GM18499 (cell line): ENCODE data around the gene SPATA13.
A peak's percentile ranks its signal among the peaks of the same experiment; 100 is the strongest.

Experiments
- ATAC-seq: cut with Tn5 transposase; IDR thresholded peaks from one replicate; pipeline ENCODE4 v1.9.1; 2021; ENCODE audit warnings: moderate number of reproducible peaks; ENCODE audit not compliant: insufficient read depth, unreplicated experiment

SPATA13 gene

GRCh38 chr13:24243302-24243701 lies 82.8 kb downstream of the SPATA13 start:
- ATAC-seq = no peak

GRCh38 chr13:24244802-24245201 lies 84.3 kb downstream of the SPATA13 start:
- no peak for ATAC-seq

- no peak for ATAC-seq
Observed at GRCh38 chr13:24247016-24247415, 86.5 kb downstream of the SPATA13 start.

GRCh38 chr13:24249624-24250023 lies 89.1 kb downstream of the SPATA13 start:
- no peak for ATAC-seq

GRCh38 chr13:24250376-24251057 lies 90.0 kb downstream of the SPATA13 start:
- ATAC-seq = no peak

- ATAC-seq = no peak
Observed at GRCh38 chr13:24251525-24251924, 91.0 kb downstream of the SPATA13 start.

- no peak for ATAC-seq
Observed at GRCh38 chr13:24252136-24252535, 91.6 kb downstream of the SPATA13 start.

GRCh38 chr13:24253520-24254145 lies 93.1 kb downstream of the SPATA13 start:
- no peak for ATAC-seq

- no peak for ATAC-seq
Observed at GRCh38 chr13:24254146-24254841, 93.8 kb downstream of the SPATA13 start.

- ATAC-seq = no peak
Observed at GRCh38 chr13:24257497-24257896, 97.0 kb downstream of the SPATA13 start.

- no peak for ATAC-seq
Observed at GRCh38 chr13:24261566-24261965, 101.0 kb downstream of the SPATA13 start.

GRCh38 chr13:24263632-24264031 lies 103.1 kb downstream of the SPATA13 start:
- ATAC-seq = no peak

GRCh38 chr13:24264976-24265375 lies 104.5 kb downstream of the SPATA13 start:
- ATAC-seq = no peak

- ATAC-seq = no peak
Observed at GRCh38 chr13:24265453-24265852, 104.9 kb downstream of the SPATA13 start.

GRCh38 chr13:24267274-24267673 lies 106.8 kb downstream of the SPATA13 start:
- no peak for ATAC-seq

GRCh38 chr13:24267801-24268200 lies 107.3 kb downstream of the SPATA13 start:
- ATAC-seq = no peak

GRCh38 chr13:24269821-24270220 lies 109.3 kb downstream of the SPATA13 start:
- no peak for ATAC-seq

GRCh38 chr13:24270639-24271141 lies 110.2 kb downstream of the SPATA13 start:
- no peak for ATAC-seq

GRCh38 chr13:24271231-24271600 lies 110.7 kb downstream of the SPATA13 start:
- no peak for ATAC-seq

GRCh38 chr13:24271601-24272451 lies 111.3 kb downstream of the SPATA13 start:
- ATAC-seq = peak; percentile 32
